Heart left ventricle (tissue), 16 donors: ENCODE results near the gene SLC37A4. TPM values are rescaled to one million over a fixed set of nuclear protein-coding genes. Genes with fewer than 3 reads are reported as not detected.

Experiments used
- ATAC-seq, 4 donors: fragments of 200-7000 bp; cut with Tn5 transposase; one replicate each; pipeline ENCODE4 v1.9.1; 2020 to 2022; ENCODE audit warnings: moderate library complexity in 4 of 4, mild to moderate bottlenecking in 3 of 4, moderate number of reproducible peaks in 1 of 4
- DNase-seq, 5 donors: peaks; one replicate each; pipeline ENCODE4 v3.0.0-alpha.2; 2020
- H3K27ac ChIP-seq, 12 donors: fragments of 200-600 bp; sonication (generic) in 4 of 12; one replicate each; pipeline versions ENCODE4 v1.5.0 to v1.8.0; 2016 to 2022; ENCODE audit warnings: mild to moderate bottlenecking in 2 of 12
- H3K27me3 ChIP-seq, 9 donors: fragments of 200-600 bp; sonication (generic) in 2 of 9; one replicate each; pipeline versions ENCODE4 v1.5.1 to v1.8.0; 2016 to 2022; ENCODE audit warnings: mild to moderate bottlenecking in 3 of 9
- H3K36me3 ChIP-seq, 9 donors: fragments of 200-600 bp; sonication (generic) in 2 of 9; one replicate each; pipeline versions ENCODE4 v1.5.0 to v1.8.0; 2018 to 2022; ENCODE audit warnings: mild to moderate bottlenecking in 2 of 9
- H3K4me1 ChIP-seq, 12 donors: fragments of 200-600 bp; sonication (generic) in 4 of 12; one replicate each; pipeline versions ENCODE4 v1.5.0 to v1.8.0; 2016 to 2022; ENCODE audit warnings: mild to moderate bottlenecking in 3 of 12
- H3K4me3 ChIP-seq, 12 donors: fragments of 200-600 bp; sonication (generic) in 4 of 12; one replicate each; pipeline versions ENCODE4 v1.5.0 to v1.8.0; 2017 to 2022; ENCODE audit warnings: mild to moderate bottlenecking in 9 of 12, moderate library complexity in 4 of 12
- H3K9me3 ChIP-seq, 12 donors: fragments of 200-600 bp; sonication (generic) in 4 of 12; one replicate each; pipeline versions ENCODE4 v1.5.0 to v1.8.0; 2016 to 2022; ENCODE audit warnings: mild to moderate bottlenecking in 1 of 12
- POLR2A ChIP-seq, 2 donors: fragments of 450-650 bp; IDR thresholded peaks; one replicate each; pipeline ENCODE4 v1.6.1; 2017; ENCODE audit warnings: antibody characterized with exemption in 2 of 2, mild to moderate bottlenecking in 2 of 2, moderate library complexity in 2 of 2
- WGBS, 4 donors: extraction: QIAGEN DNeasy Blood & Tissue Kit in 2 of 4; methylation state at CpG; one replicate each; pipeline versions ENCODE4 v1.1.5 to v1.1.7; 2013 to 2018; 5-methylcytosine and 5-hydroxymethylcytosine counted together
- intact Hi-C, 10 donors: fragments of 100-400 bp; cut with DNase I; formaldehyde crosslinking; loops; one replicate each; pipeline versions ENCODE4 v1.11.1 to v1.14.2; 2022
- polyA plus RNA-seq, 2 donors: library from polyadenylated mRNA; stranded (reverse); fragments of 200-250 nt; gene quantifications; one replicate each; pipeline ENCODE4 v1.2.3, GENCODE V29; 2013
- total RNA-seq, 9 donors: library from RNA; depleted of rRNA in 2 of 9; stranded (reverse); fragments of >200 nt in 2 of 9; fragmentation: NEBNext Ultra II Directional in 3 of 9; extraction: Animal tissue kit (Norgen Biotek cat#: 25700) in 3 of 9; gene quantifications; one replicate each; pipeline versions ENCODE4 v1.1.0 to v1.2.4, GENCODE V29; 2016 to 2023
- TF ChIP-seq, protein P1 (sequence below), 12 donors: fragments of 200-600 bp; sonication (generic) in 4 of 12; IDR thresholded peaks; one replicate each; pipeline versions ENCODE4 v1.5.0 to v1.8.0; 2018 to 2022; ENCODE audit warnings: antibody characterized with exemption in 12 of 12, mild to moderate bottlenecking in 5 of 12
- donor health status: ischemic (EF 13 %, LVEDD 7.1; RV severe dilation, severe dysfunction).
- donor health status: healthy with polysubstance abuse.
- donor health status: DM: no; HTN: yes; CAD: no.
- donor health status: DM: no; HTN: no; CAD: no.
- donor health status: ischemic (EF 25% LVEDD 6.9; RV normal size, moderate dysfunction).
- donor health status: ischemic (EF 25% LVEDD 5.7; RV mildly dilated, moderate dysfunction).
- donor health status: healthy.
- donor health status: DM: yes; HTN: yes; CAD: no.
- donor health status: ischemic (EF 35%, LVEDD 5.7; RV mildly dilated, moderate dysfunction).
- donor health status: nonischemic (EF 11% LVEDD 7.7; RV severe dilation, severe dysfunction).
- donor health status: DM: yes; HTN: yes; CAD: no.
- donor health status: PGD.
- donor health status: ischemic (EF 29% LVEDD 5.4; RV normal size, mild dysfunction).
- donor health status: nonischemic (EF 23%, LVEDD 6.1; RV moderate dilation, normal function).

The SLC37A4 gene
- total and polyA plus RNA-seq, 11 donors: 4.5 to 18.5 (median 7.7) TPM

DNA sequence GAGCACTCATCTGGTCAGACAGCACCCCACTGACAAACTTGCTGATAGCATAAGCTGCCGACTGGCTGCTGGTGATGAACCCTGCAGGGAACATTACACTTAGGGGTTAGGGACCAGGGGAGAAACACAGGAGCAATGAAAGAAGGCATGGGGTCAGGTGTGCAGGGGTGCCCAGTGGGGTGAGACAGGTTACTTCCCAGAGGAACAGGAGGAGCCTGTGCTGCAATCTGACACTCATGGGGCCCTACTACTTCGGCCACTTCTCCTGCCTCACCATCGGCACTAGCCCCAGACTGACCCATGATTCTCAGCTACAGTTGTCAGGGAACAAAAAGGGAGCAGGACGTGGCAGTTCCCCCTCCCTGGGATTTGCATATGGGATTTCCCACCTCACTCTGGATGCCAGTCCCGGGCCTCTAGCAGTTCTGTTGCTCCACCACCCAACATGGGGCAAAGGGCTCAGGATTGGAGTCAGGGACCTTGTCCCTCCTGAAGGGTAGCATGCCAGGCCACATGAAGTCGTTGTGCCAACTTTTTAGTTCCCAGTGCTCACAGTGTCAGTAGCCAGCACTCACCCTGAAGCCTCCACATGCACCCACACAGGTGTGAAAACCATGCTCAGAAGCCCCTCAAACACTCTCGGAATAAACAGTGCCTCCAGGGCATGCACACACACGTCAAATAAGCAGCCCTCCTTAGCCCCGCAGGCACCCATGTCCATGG, 2.2 kb downstream of the SLC37A4 start:
- ATAC-seq: no peak
- no peak for DNase-seq
- intact Hi-C loops: no loop called here
- Histone ChIP-seq H3K4me1 (peaks cover 5 to 41% (median 21%) of the 10 kb centered on the region in 12 donors), H3K36me3 (peaks cover 0 to 31% (median 22%) of the 10 kb centered on the region in 9 donors), H3K4me3 (no peak overlapping the region), H3K9me3 (no peaks in the 10 kb centered on the region), H3K27me3 (no peaks in the 10 kb centered on the region), H3K27ac (peak overlapping the region in 2 of 12 donors; percentile 81 to 84)
- TF ChIP-seq, protein P1, sequence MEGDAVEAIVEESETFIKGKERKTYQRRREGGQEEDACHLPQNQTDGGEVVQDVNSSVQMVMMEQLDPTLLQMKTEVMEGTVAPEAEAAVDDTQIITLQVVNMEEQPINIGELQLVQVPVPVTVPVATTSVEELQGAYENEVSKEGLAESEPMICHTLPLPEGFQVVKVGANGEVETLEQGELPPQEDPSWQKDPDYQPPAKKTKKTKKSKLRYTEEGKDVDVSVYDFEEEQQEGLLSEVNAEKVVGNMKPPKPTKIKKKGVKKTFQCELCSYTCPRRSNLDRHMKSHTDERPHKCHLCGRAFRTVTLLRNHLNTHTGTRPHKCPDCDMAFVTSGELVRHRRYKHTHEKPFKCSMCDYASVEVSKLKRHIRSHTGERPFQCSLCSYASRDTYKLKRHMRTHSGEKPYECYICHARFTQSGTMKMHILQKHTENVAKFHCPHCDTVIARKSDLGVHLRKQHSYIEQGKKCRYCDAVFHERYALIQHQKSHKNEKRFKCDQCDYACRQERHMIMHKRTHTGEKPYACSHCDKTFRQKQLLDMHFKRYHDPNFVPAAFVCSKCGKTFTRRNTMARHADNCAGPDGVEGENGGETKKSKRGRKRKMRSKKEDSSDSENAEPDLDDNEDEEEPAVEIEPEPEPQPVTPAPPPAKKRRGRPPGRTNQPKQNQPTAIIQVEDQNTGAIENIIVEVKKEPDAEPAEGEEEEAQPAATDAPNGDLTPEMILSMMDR (IDR thresholded peaks at IDR 0.05): no peak
- TF ChIP-seq POLR2A (IDR thresholded peaks at IDR 0.05): no peak
- 83 to 87% (median 84%) methylated on average over 7 to 9 of the region's 9 CpGs for WGBS, 4 donors

DNA sequence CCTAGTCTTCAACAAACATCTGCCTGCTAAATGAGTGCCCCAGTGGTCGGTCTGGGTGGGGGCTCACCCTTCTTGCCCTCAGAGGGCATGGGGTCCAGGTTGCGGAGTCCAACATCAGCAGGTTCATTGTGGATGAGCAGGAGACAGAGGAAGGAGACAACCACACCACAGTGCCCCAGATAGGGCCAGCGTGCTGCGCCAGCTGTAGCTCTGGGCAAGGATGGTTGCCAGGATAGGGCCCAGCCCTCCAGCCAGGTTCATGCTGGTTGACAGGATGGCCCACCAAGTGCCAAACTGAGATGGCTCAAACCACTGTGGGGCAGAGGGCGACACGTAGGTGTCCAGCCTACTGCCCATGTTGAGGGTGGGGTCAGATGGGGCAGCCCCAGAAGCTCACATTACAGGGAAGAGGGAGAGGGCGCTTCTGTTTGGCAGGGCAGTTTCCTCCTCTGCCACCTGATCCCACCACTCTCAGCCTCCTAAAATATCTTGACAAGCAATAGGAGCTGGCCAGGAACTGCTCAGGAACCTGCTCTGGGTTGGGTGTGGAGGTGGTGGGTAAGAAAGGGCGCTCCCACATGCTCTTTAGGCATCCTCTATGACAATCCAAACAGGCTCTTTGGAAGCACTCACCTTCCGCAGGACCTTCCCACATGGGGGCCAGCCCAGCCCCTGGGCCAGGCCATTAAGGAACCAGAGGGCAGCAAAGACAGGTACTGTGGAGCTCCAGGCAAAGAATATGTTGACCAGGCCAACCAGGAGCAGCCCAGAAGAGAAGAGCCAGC, 2.9 kb downstream of the SLC37A4 start:
- ATAC-seq (no peak), DNase-seq (no peak)
- H3K27me3 ChIP-seq: no peaks in the 10 kb centered on the region
- intact Hi-C loops: no loop called here
- H3K9me3 ChIP-seq: no peaks in the 10 kb centered on the region
- H3K36me3 ChIP-seq: peaks cover 0 to 39% (median 29%) of the 10 kb centered on the region in 9 donors
- no peak overlapping the region for H3K4me3 ChIP-seq
- H3K4me1 ChIP-seq: peaks cover 5 to 45% (median 21%) of the 10 kb centered on the region in 12 donors
- no peak for TF ChIP-seq POLR2A (IDR thresholded peaks at IDR 0.05)
- TF ChIP-seq, protein P1 (IDR thresholded peaks at IDR 0.05): no peak
- no peak overlapping the region for H3K27ac ChIP-seq
- WGBS, 4 donors: 96 to 100% (median 99%) methylated on average over 5 to 9 of the region's 9 CpGs

DNA sequence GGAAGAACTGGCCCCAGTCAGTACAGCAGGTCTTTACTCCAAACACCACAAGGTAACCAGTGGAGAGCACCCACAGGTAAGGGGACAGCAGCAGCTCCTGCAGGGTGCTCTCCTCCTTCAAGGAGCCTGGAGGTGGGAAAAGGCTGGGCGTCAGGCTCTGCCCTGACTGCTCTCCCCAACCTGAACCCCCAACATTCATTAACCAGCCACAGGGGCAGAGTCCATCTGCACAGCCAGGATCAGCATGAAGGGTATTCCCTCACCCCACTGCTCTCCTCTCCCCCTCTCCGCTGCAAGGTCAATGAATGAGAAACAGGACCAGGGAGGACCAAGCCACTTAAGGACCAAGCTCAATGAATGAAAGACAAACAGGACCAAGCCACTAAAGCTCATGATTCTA, 3.7 kb downstream of the SLC37A4 start:
- Histone ChIP-seq H3K27me3 (no peaks in the 10 kb centered on the region), H3K27ac (no peak overlapping the region), H3K36me3 (peaks cover 0 to 46% (median 36%) of the 10 kb centered on the region in 9 donors), H3K4me1 (peaks cover 5 to 45% (median 21%) of the 10 kb centered on the region in 12 donors), H3K4me3 (no peak overlapping the region), H3K9me3 (no peaks in the 10 kb centered on the region)
- TF ChIP-seq, protein P1 (IDR thresholded peaks at IDR 0.05): no peak
- TF ChIP-seq POLR2A (IDR thresholded peaks at IDR 0.05): no peak
- ATAC-seq (no peak), DNase-seq (no peak)
- intact Hi-C loops: no loop called here
- WGBS, 4 donors: 92 to 98% (median 97%) methylated on average over 2 of the region's 2 CpGs
